ENCODE results near the gene TMEM229B. TPM values are rescaled to one million over a fixed set of nuclear protein-coding genes. Genes with fewer than 3 reads are reported as not detected.

The TMEM229B gene
- total RNA-seq (2014; rRNA removed; shearing (Covaris generic)) = 59.2 and 62.3 TPM in 2 replicates
- 81.7 and 93.2 TPM in 2 replicates for polyA plus RNA-seq (2015; cell fraction: cytosol; rRNA removed)
- polyA plus RNA-seq (2015; cell fraction: nucleus; rRNA removed) = 23.8 and 41.6 TPM in 2 replicates

DNA sequence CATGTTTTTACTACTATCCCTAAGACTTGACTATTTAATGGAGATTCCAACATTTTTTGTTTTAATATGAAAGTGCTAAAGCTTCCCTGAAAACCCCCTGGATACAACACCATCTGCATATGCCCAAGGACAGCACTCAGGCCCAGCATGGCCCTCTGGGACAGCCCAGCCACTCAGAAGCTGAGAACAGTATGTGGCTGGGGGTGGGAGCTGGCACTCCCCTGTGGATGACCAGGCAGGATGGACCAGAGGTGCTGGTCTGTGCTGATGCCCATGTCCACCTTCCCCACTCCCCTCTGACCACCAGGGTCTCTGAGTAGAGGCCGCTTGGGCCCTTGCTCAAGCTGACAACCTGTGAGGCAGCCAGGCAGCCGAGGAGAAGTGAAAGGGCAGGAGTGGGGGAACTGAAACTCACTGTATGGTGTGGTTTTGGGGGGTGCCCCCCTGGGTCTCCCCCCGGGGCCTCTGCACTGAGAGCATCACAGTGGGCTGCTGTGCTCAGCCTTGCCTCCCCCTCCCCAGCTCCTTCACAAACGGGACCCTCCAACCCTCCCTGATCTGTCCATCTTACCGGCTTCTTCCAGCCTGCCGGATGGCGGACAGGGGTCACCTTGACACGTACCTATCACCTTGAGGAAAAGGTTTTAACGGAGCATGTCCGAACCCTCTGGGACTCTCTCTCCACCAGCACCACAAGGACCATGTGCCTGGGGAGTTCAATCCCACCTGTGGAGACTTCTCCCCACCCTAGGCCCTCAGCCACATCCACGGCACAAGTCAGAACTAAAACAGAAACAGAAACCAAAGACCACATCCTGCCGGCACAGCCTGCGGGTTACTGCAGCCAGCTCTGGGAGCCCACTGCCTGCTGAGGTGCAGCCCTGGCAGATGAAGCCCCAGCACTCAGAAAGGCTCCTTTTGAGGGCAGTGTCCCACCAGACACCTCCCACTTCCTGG is at the start of gene TMEM229B:
TMEM229B (minus strand) TSS at position 785 of the 957 bp plus-strand sequence. CDS start 14,798 bp downstream, outside the sequence.
- in situ Hi-C loops (cut with HindIII; ENCODE audit: low pct_unique_long_range_greater_than_20kb, low sequenced_read_pairs) = no loop called here
- DNase-seq (ENCODE audit: low read depth, low spot score) = peak; percentile 19

GRCh38 chr14:67537736-67538135 is 49.2 kb upstream of the TMEM229B start:
- DNase-seq (ENCODE audit: low read depth, low spot score) = no peak
- in situ Hi-C loops (cut with HindIII; ENCODE audit: low pct_unique_long_range_greater_than_20kb, low sequenced_read_pairs) = no loop called here

GRCh38 chr14:67536087-67536486 is 47.6 kb upstream of the TMEM229B start:
- DNase-seq (ENCODE audit: low read depth, low spot score) = no peak
- in situ Hi-C loops (cut with HindIII; ENCODE audit: low pct_unique_long_range_greater_than_20kb, low sequenced_read_pairs) = no loop called here

DNA sequence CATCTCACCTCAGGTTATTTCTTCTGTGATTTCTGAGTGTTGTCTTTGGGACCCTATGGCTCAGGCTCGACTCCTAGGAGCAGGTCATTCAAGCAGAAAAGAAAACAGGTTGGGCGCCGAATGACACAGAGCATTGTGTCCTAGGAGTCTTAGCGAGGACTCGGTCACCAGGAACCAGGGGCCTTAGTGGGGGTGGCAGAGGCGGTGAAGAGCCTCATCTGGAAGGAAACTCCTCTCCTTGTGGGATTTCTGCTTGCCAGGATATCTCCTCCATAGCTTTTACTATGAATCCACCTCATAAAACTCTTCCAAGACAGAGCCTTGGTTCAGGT is 45.2 kb upstream of the TMEM229B start:
- in situ Hi-C loops (cut with HindIII; ENCODE audit: low pct_unique_long_range_greater_than_20kb, low sequenced_read_pairs) = no loop called here
- DNase-seq (ENCODE audit: low read depth, low spot score) = no peak

DNA sequence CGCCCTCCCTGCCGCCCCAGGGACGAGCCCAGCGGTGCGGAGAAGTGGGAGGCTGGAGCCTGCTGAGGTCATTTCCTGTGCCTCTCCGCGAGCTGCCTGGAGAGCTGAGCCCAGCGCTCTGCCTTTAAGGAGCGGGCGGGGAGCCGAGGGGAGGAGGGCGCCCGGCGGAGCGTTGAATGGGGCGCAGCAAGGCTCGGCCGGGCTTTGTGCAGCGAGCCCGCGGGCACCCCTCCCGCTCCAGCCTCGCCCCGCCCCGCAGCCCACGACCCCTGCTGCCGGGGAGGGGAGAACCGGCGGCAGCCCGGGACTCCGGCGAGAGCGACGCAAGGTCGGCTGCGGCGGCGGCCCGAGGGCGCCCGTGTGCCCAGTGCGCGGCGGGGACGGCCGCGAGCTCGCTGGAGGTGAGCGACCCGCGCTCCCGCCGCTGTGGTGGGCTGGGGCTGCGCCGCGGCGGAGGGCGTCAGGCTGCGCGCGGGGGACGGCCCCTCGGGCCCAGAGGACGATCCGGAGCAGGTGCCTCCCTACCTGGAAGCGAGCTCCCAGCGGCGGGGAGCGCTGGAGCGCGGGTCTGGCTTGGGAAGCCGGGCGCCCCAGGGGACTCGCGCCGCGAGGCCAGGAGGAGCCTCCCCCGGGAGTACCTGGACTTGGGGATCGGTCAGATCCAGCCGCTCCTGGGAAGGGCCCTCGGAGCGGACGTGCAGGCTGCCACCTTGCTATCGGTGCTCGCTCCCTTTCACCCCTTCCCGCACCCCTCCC is 44.7 kb upstream of the TMEM229B start, which contains the start of gene PLEKHH1:
PLEKHH1 (plus strand) TSS at position 293 of the 756 bp plus-strand sequence. CDS start 8,578 bp downstream, outside the sequence.
- in situ Hi-C loops (cut with HindIII; ENCODE audit: low pct_unique_long_range_greater_than_20kb, low sequenced_read_pairs) = no loop called here
- peak; percentile 86 for DNase-seq (ENCODE audit: low read depth, low spot score)

- no peak for DNase-seq (ENCODE audit: low read depth, low spot score)
- in situ Hi-C loops (cut with HindIII; ENCODE audit: low pct_unique_long_range_greater_than_20kb, low sequenced_read_pairs) = no loop called here
Observed at GRCh38 chr14:67532606-67532997, 44.1 kb upstream of the TMEM229B start.

DNA sequence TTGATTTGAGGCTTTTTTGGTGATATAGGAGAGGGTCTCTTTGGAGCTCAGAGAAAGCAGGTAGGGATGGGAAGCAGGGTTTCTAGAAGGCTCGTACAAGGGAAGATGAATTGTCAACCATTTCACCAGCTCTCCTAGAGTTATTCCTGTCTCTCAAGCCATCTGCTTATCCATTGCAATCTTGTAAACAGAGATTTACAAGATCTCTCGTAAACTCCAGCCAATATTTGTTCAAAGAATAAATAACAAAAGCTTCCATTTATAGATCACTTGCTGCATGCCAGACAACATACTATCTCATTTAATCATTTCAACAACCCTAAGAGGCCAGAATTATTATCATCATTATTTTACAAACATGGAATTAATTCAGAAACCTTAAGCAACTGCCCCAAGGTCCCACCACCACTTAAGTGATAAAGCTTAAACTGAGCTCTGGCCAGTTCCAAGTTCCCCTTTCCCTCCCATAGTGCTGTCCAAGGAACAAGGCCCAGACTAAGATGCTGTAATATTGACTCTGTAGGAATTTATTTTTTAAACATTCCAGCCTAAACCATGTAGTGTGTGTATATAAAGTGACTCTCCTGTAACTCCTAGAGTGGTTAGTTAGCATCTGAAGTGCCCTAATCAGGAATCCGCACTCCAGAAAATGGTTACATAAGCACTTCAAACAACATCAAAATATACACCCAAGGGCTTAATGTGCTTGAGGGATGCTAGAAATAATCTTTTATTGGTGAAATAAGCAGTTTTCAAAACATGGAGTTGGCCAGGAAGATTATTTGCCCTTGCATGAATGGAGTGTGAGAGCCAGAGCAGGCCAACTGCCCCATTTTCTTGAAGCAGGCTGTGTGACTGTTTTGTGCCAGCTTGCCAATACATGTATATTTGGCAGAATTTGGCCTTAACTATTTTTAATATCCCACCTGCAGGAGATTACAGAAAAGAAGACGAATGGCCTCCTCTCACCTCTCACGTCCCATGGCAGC is 41.7 kb upstream of the TMEM229B start:
- in situ Hi-C loops (cut with HindIII; ENCODE audit: low pct_unique_long_range_greater_than_20kb, low sequenced_read_pairs) = no loop called here
- no peak for DNase-seq (ENCODE audit: low read depth, low spot score)

GRCh38 chr14:67528276-67528675 is 39.8 kb upstream of the TMEM229B start:
- no peak for DNase-seq (ENCODE audit: low read depth, low spot score)
- in situ Hi-C loops (cut with HindIII; ENCODE audit: low pct_unique_long_range_greater_than_20kb, low sequenced_read_pairs) = no loop called here

GRCh38 chr14:67527756-67528155 is 39.2 kb upstream of the TMEM229B start:
- in situ Hi-C loops (cut with HindIII; ENCODE audit: low pct_unique_long_range_greater_than_20kb, low sequenced_read_pairs) = no loop called here
- DNase-seq (ENCODE audit: low read depth, low spot score) = no peak

DNA sequence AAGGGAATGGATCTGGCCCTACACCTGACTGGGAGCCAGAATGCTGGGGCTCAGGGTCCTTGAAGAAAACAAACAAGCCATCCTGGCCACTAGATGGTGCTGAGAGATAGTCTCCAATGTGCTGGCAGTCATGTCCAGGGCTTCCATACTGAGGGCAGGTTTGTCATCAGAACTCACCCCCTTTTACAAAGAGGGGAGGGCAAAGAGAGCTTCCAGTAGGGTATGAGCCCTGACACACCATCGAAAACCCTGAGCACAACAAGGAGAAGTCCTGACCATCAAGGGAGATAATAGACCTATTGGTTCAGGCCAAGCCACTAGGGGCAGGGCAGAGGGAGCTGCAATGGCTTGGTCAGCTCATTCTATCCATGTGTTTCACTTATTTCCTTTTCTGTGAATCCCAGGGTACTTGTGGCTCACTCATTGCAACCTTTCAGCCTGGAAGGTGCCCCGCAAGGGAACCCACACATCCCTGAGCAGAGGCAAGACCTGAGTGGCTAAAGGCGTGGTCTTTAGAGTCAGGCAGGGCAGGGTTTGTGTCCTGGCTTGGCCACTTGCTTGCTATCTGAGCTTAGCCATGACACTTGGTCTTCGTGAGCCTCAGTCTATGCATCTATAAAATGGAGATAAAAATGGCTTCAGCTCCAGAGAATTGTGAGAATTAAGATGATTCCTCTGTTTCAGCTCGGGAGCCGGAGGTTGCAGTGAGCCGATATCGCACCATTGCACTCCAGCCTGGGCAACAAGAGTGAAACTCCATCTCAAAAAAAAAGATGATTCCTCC is 38.3 kb upstream of the TMEM229B start:
- DNase-seq (ENCODE audit: low read depth, low spot score) = peak; percentile 81
- in situ Hi-C loops (cut with HindIII; ENCODE audit: low pct_unique_long_range_greater_than_20kb, low sequenced_read_pairs) = no loop called here

GRCh38 chr14:67526181-67526580 is 37.7 kb upstream of the TMEM229B start:
- no peak for DNase-seq (ENCODE audit: low read depth, low spot score)
- in situ Hi-C loops (cut with HindIII; ENCODE audit: low pct_unique_long_range_greater_than_20kb, low sequenced_read_pairs) = no loop called here

- in situ Hi-C loops (cut with HindIII; ENCODE audit: low pct_unique_long_range_greater_than_20kb, low sequenced_read_pairs) = no loop called here
Observed at GRCh38 chr14:67525389-67525788, 36.9 kb upstream of the TMEM229B start.

DNA sequence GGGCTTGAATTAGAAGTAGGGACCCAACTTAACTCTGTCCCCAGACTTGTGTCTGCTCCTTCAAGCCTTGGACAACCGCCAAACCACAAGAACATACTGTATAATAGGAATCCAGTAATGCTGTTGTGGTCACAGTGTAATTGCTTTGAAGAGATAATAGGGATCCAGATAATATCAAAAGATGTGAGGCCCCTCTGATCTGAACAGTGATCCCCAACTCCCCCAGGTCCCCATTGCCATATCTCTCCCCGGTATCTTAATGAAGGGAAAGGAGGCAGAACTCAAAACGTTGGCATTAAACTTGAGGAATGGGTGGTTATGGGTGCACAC is 36.1 kb upstream of the TMEM229B start:
- in situ Hi-C loops (cut with HindIII; ENCODE audit: low pct_unique_long_range_greater_than_20kb, low sequenced_read_pairs) = no loop called here
- DNase-seq (ENCODE audit: low read depth, low spot score) = no peak

More at GRCh38 chr14:67525389-67525788, 36.9 kb upstream of the TMEM229B start:
- DNase-seq (ENCODE audit: low read depth, low spot score) = no peak

- no peak for DNase-seq (ENCODE audit: low read depth, low spot score)
- in situ Hi-C loops (cut with HindIII; ENCODE audit: low pct_unique_long_range_greater_than_20kb, low sequenced_read_pairs) = no loop called here
Observed at GRCh38 chr14:67523764-67524633, 35.5 kb upstream of the TMEM229B start.

- DNase-seq (ENCODE audit: low read depth, low spot score) = peak; percentile 90
- in situ Hi-C loops (cut with HindIII; ENCODE audit: low pct_unique_long_range_greater_than_20kb, low sequenced_read_pairs) = no loop called here
Observed at GRCh38 chr14:67522270-67522669, 33.7 kb upstream of the TMEM229B start.

DNA sequence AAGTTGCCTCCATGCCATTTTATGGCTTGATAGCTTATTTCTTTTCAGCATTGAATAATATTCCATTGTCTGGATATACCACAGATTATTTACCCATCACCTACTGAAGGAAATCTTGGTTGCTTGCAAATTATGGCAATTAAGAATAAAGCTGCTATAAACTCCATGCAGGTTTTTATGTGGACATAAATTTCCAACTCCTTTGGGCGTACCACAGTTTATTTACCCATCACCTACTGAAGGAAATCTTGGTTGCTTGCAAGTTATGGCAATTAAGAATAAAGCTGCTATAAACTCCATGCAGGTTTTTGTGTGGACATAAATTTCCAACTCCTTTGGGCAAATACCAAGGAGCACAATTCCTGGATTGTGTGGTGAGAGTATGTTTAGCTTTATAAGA is 32.0 kb upstream of the TMEM229B start:
- DNase-seq (ENCODE audit: low read depth, low spot score) = no peak
- in situ Hi-C loops (cut with HindIII; ENCODE audit: low pct_unique_long_range_greater_than_20kb, low sequenced_read_pairs) = no loop called here

All from SK-MEL-5 (cell line).